Heart left ventricle (tissue), 13 donors: ENCODE results near the gene DGKB.

Experiments
- POLR2A ChIP-seq, 2 donors: fragments of 450-650 bp; IDR thresholded peaks; one replicate each; pipeline ENCODE4 v1.6.1; 2017; ENCODE audit warnings: antibody characterized with exemption in 2 of 2, mild to moderate bottlenecking in 2 of 2, moderate library complexity in 2 of 2
- TF ChIP-seq, protein P1 (sequence below), 12 donors: fragments of 200-600 bp; sonication (generic) in 4 of 12; IDR thresholded peaks; one replicate each; pipeline versions ENCODE4 v1.5.0 to v1.8.0; 2018 to 2022; ENCODE audit warnings: antibody characterized with exemption in 12 of 12, mild to moderate bottlenecking in 5 of 12
- donor health status: ischemic (EF 13 %, LVEDD 7.1; RV severe dilation, severe dysfunction).
- donor health status: DM: no; HTN: yes; CAD: no.
- donor health status: DM: no; HTN: no; CAD: no.
- donor health status: ischemic (EF 25% LVEDD 6.9; RV normal size, moderate dysfunction).
- donor health status: ischemic (EF 25% LVEDD 5.7; RV mildly dilated, moderate dysfunction).
- donor health status: ischemic (EF 35%, LVEDD 5.7; RV mildly dilated, moderate dysfunction).
- donor health status: nonischemic (EF 11% LVEDD 7.7; RV severe dilation, severe dysfunction).
- donor health status: DM: yes; HTN: yes; CAD: no.
- donor health status: PGD.
- donor health status: ischemic (EF 29% LVEDD 5.4; RV normal size, mild dysfunction).
- donor health status: nonischemic (EF 23%, LVEDD 6.1; RV moderate dilation, normal function).

GRCh38 chr7:14834456-14834855 lies 68.1 kb downstream of the DGKB start:
- TF ChIP-seq, protein P1, sequence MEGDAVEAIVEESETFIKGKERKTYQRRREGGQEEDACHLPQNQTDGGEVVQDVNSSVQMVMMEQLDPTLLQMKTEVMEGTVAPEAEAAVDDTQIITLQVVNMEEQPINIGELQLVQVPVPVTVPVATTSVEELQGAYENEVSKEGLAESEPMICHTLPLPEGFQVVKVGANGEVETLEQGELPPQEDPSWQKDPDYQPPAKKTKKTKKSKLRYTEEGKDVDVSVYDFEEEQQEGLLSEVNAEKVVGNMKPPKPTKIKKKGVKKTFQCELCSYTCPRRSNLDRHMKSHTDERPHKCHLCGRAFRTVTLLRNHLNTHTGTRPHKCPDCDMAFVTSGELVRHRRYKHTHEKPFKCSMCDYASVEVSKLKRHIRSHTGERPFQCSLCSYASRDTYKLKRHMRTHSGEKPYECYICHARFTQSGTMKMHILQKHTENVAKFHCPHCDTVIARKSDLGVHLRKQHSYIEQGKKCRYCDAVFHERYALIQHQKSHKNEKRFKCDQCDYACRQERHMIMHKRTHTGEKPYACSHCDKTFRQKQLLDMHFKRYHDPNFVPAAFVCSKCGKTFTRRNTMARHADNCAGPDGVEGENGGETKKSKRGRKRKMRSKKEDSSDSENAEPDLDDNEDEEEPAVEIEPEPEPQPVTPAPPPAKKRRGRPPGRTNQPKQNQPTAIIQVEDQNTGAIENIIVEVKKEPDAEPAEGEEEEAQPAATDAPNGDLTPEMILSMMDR (IDR thresholded peaks at IDR 0.05) = no peak
- TF ChIP-seq POLR2A (IDR thresholded peaks at IDR 0.05) = no peak
